ENCODE measurements around the gene ARHGAP32.

- no peak for TF ChIP-seq POLR2A (IDR thresholded peaks at IDR 0.05; ENCODE audit: low read length)
- no peak for TF ChIP-seq GATA1 (IDR thresholded peaks at IDR 0.05; ENCODE audit: low read depth, low read length)
These were observed 266.1 kb downstream of the ARHGAP32 start for GRCh38 chr11:128926000-128926399.

Measured in erythroblast (primary cell).